Thymus (tissue), 11 donors: ENCODE results near the gene BCAN. TPM values are rescaled to one million over a fixed set of nuclear protein-coding genes. Genes with fewer than 3 reads are reported as not detected.
A peak's percentile ranks its signal among the peaks of the same experiment; 100 is the strongest.

ENCODE experiments used
- DNase-seq, 9 donors: peaks; one replicate each; pipeline ENCODE4 v3.0.0-alpha.2; 2013; ENCODE audit warnings: low spot score in 9 of 9, low read depth in 6 of 9, missing footprints in 1 of 9
- H3K27ac ChIP-seq, 2 donors: one replicate each; pipeline ENCODE4 v1.5.1; 2013; ENCODE audit warnings: control low read depth in 1 of 2, low read depth in 1 of 2, low read length in 1 of 2, mild to moderate bottlenecking in 1 of 2, moderate library complexity in 1 of 2
- H3K27me3 ChIP-seq, 2 donors: one replicate each; pipeline ENCODE4 v1.5.1; 2013; ENCODE audit warnings: low read length in 1 of 2; ENCODE audit not compliant: control insufficient read depth in 2 of 2, insufficient read depth in 1 of 2
- H3K36me3 ChIP-seq, 2 donors: one replicate each; pipeline ENCODE4 v1.5.1; 2013; ENCODE audit warnings: low read length in 1 of 2, mild to moderate bottlenecking in 1 of 2, moderate library complexity in 1 of 2; ENCODE audit not compliant: control insufficient read depth in 2 of 2, insufficient read depth in 2 of 2
- H3K4me1 ChIP-seq, 2 donors: one replicate each; pipeline ENCODE4 v1.5.1; 2013; ENCODE audit warnings: low read length in 2 of 2; ENCODE audit not compliant: control insufficient read depth in 2 of 2, insufficient read depth in 2 of 2
- H3K4me3 ChIP-seq, 2 donors: one replicate each; pipeline ENCODE4 v1.5.1; 2013; ENCODE audit warnings: low read length in 2 of 2, control low read depth in 1 of 2, mild to moderate bottlenecking in 1 of 2
- H3K9me3 ChIP-seq, 2 donors: one replicate each; pipeline ENCODE4 v1.5.1; 2013; ENCODE audit warnings: low read length in 1 of 2, mild to moderate bottlenecking in 1 of 2; ENCODE audit not compliant: control insufficient read depth in 2 of 2, insufficient read depth in 1 of 2
- WGBS: extraction: QIAGEN DNeasy Blood & Tissue Kit; methylation state at CpG from one replicate; pipeline ENCODE4 v1.1.7; 2013; 5-methylcytosine and 5-hydroxymethylcytosine counted together
- polyA plus RNA-seq: library from polyadenylated mRNA; stranded (reverse); fragments of 200-250 nt; gene quantifications from one replicate; pipeline ENCODE4 v1.2.3, GENCODE V29; 2013
- total RNA-seq: library from RNA; stranded (reverse); fragments of 120-200 nt; gene quantifications from one replicate; pipeline ENCODE4 v1.2.4, GENCODE V29; 2013
- donor health status: healthy.

Gene BCAN
- total and polyA plus RNA-seq, 2 donors: 0.24 to 0.43 TPM

DNA sequence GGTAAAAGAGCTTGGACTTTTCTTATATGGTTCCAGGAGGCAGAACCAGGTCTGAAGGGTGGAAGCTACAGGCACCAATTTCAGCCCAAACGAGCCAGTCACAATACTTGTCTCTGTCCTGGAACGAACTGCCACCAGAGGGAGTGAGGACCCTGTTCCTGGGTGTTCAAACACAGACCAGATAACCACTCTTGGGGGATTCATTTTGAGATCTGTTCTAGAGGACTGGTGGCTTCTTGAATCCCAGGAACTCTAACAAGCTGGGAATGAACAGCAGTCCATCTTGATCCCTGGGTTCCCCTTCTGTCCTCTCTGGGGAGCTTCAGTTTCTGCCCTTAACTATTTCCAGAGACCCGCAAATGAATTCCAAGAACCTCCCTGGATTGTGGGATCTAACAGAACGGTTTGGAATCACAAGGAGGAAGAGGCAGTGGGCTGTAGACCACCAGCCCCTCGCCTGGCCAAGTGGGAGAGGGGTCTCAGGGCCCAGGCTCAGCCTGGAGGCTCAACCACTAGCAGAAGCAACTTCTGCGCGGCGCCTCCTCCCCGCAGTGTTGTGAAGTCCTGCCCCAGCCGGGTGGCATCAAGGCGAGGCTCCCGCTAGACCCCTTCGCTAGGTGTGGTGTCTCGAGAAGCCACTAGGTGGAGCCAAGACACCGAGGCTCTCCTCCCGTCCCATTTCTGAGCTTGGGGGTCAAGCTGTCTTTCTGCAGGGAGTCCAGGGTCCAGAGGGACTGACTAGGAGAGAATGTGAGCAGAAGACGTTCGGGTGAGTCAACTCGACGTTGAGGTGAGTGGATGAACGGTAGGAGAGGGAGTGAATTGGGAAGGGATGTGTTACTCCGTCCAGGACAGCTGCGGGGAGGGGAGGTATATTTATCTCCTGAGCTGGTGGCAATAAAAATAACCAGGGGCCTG lies 47.4 kb downstream of the BCAN start:
- peaks cover 8 to 40% of the 10 kb centered on the region in 2 donors for H3K4me1 ChIP-seq
- no peak overlapping the region for H3K27ac ChIP-seq
- 4% methylated on average over 23 of the region's 23 CpGs for WGBS
- H3K36me3 ChIP-seq: no peaks in the 10 kb centered on the region
- H3K9me3 ChIP-seq: no peaks in the 10 kb centered on the region
- DNase-seq: peak in 8 of 9 donors; percentile 53 to 84 (median 70)
- no peak overlapping the region for H3K4me3 ChIP-seq
- peaks cover 23 to 73% of the 10 kb centered on the region in 2 donors for H3K27me3 ChIP-seq

DNA sequence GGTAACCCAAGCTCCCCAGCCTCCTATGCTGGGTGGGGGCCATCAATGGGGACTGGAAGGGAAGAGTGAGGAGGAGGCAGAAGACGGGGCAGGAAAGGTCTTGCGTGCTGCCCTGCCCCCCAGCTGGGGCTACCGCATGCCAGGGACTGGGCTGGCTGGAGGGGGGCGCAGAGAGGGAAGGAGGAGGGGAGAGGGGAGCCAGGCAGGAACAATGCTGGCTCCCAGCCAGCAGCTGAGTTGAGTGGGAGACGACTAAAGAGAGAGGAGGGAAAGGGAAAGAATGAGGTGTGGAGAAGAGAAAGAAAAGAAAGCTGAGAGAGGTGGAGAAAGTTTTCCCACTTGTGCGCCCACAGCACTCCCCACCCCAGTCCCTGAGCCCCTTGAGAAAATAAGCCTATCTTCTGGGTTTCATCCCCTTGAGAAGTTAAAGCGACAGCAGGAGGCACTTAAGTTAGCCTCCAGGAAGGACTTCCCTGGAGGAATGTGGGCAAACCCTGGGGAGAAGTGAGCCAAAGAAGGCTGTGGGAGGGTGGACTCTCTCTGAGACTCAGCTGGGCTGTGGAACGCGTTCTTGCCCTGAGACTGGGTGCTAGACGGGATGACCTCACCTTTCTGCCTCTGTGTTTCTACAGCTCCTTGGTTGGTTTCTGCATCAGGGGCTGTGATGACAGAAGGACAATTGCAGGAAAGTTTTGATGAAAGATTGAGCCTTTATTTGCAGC lies 48.2 kb downstream of the BCAN start:
- WGBS: 33% methylated on average over 10 of the region's 10 CpGs
- Histone ChIP-seq H3K36me3 (no peaks in the 10 kb centered on the region), H3K4me1 (peaks cover 8 to 44% of the 10 kb centered on the region in 2 donors), H3K9me3 (no peaks in the 10 kb centered on the region), H3K27ac (peak overlapping the region in 1 of 2 donors; percentile 67), H3K27me3 (peaks cover 23 to 72% of the 10 kb centered on the region in 2 donors), H3K4me3 (no peak overlapping the region)
- no peak for DNase-seq

DNA sequence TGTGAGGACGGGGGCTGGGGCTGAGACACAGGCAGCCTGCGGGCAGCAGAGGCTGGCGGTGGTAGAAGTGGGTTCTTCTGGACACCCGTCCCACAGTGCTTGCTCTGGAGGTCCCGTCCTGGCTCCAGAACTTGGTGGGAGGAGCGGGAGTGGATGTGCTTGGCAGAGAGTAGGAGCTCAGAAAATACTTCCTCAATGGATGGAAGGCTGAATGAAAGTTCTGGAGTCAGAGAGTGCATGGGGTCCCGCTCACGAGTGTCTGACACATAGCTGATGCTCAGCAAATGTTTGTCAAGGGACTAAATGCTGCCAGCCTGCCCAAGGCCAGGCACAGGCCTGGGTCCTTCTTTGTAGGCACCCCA lies 48.7 kb downstream of the BCAN start:
- no peak for DNase-seq
- Histone ChIP-seq H3K27ac (peak overlapping the region in 1 of 2 donors; percentile 71), H3K4me1 (peaks cover 8 to 44% of the 10 kb centered on the region in 2 donors), H3K9me3 (no peaks in the 10 kb centered on the region), H3K27me3 (peaks cover 23 to 68% of the 10 kb centered on the region in 2 donors), H3K36me3 (no peaks in the 10 kb centered on the region), H3K4me3 (no peak overlapping the region)
- 63% methylated on average over 8 of the region's 8 CpGs for WGBS

DNA sequence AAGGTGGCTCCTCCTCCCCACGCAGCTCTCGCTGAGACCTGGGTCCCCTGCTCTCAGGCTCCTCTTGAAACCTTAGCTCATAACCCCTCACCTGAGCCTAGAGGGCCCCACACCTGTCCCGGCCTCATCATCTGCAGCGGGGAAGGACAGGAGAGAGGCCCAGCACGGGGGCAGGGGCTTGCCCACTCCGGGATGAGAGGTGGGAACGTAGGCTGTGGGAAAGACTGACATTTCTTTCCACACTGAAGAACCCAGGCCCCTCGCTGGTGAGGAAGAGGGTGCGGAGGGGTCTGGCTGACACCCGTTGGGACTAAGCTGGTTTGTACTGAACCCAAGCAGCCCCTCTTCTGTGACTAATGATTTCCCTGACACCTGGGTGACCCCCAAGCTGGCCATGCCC lies 49.3 kb downstream of the BCAN start:
- no peak overlapping the region for H3K4me3 ChIP-seq
- peaks cover 23 to 67% of the 10 kb centered on the region in 2 donors for H3K27me3 ChIP-seq
- no peaks in the 10 kb centered on the region for H3K9me3 ChIP-seq
- H3K36me3 ChIP-seq: no peaks in the 10 kb centered on the region
- H3K27ac ChIP-seq: peak overlapping the region in 1 of 2 donors; percentile 71
- H3K4me1 ChIP-seq: peaks cover 8 to 44% of the 10 kb centered on the region in 2 donors
- DNase-seq: no peak
- 56% methylated on average over 10 of the region's 10 CpGs for WGBS

DNA sequence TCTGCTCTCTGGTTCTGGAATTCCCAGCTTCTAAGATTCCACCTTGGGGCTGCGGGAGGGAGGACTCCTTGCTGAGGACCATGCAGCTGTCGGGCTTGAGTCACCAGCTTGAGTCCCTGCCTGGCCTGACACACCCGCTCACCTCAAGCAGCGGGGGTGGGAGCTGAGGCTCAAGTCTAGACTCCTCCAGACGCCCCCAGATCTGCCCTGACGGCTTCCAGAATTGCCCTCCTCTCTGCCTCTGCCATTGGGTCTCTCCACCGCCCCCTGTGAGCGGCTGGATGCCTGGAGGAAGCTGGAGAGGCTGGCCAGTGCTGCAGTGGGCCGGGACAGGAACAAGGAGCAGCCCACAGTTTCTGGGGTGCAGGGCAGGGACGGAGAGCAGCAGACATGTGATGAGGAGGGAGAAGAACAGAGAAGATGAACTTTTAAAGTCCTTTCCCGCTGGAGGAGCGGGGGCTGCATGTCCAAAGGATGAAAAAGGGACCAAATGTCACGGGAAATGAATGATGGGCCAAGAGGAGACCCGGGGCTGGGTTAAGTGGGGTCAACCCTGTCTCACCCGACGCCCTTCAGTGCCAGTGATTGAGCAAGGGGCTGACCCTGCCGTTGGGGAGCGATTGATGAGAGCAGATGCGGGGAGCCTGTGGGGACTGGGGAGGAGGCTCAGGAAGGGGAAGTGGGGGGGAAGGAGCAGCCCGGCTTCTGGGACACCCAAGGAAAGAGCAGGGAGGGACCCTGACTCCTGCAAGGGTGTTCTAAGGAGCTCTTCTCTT lies 49.9 kb downstream of the BCAN start:
- Histone ChIP-seq H3K9me3 (no peaks in the 10 kb centered on the region), H3K4me1 (peaks cover 8 to 44% of the 10 kb centered on the region in 2 donors), H3K27ac (peak overlapping the region in 1 of 2 donors; percentile 71), H3K4me3 (no peak overlapping the region), H3K36me3 (no peaks in the 10 kb centered on the region), H3K27me3 (peaks cover 23 to 70% of the 10 kb centered on the region in 2 donors)
- WGBS: 19% methylated on average over 20 of the region's 20 CpGs
- no peak for DNase-seq

DNA sequence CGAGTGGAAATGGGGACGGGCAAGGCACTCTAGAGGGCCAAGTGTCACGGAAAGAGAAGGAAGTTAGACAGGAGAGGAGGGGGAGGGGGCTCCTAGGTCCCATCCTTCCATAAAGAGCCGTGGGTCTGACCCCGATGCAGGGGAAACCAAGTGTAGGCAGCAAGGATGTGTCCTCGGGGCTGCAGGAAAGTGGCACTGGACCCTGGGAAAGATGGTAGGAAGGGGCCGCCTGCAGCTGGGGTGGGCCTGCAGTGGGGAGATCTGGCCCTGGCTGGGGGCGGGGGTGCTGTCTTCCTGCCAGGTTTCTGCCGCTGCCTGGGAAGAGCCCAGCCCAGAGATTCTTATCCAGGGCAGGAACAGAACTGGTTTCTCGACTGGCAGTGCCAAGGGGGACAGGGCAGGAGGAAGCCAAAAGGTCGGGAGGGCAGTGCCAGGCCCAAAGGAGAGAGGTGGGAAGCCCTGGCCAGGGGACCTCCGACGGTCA lies 50.6 kb downstream of the BCAN start:
- Histone ChIP-seq H3K4me1 (peaks cover 8 to 44% of the 10 kb centered on the region in 2 donors), H3K36me3 (no peaks in the 10 kb centered on the region), H3K4me3 (no peak overlapping the region), H3K9me3 (no peaks in the 10 kb centered on the region), H3K27ac (peak overlapping the region; percentile 21 to 60), H3K27me3 (peaks cover 21 to 77% of the 10 kb centered on the region in 2 donors)
- WGBS: 5% methylated on average over 13 of the region's 13 CpGs
- no peak for DNase-seq

DNA sequence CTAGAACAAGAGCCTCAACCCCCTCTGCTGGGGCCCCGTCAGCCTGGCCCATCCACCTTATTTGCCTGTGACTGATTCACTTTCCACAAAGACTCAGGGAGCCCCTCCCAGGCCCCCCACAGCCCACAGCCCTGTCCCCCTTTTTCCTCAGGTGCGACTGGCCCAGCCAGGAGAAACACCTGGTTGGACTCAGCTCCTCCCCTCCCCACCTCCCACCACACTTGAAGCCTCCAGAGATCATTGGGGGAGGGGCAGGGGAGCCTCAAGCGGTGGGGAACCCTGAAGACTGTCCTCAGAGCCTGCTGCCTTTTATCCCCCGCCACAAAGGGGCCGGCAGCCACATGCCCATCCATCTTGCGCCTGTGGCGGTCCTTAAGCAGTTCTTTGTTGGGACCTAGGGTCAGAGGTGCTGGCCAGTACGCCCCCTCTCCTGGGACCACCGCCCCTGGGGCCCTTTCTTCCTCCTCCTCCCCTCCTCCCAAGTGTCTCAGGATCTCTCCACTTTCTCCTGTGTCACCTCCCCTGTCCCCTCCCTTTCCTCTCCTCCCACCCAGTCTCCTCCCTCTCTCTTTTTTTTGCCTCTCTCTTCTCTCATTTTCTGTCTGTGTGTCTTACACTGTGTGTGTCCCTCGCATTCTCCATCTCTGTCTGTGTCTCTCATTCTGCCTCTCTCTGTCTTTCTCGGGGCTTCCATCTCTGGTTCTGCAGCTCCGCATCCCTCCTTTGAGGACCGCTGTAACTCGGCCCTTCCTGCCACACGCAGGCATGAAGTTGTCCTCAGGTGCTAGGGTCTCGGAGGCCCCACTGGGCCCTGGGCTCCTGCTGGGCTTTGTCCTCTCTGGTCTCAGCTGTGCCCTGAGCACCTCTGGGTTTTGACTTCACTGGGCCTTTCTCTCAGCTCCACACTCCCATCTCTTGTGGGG lies 51.3 kb downstream of the BCAN start:
- Histone ChIP-seq H3K27me3 (peaks cover 21 to 79% of the 10 kb centered on the region in 2 donors), H3K4me3 (no peak overlapping the region), H3K36me3 (no peaks in the 10 kb centered on the region), H3K4me1 (peaks cover 8 to 44% of the 10 kb centered on the region in 2 donors), H3K27ac (peak overlapping the region in 1 of 2 donors; percentile 78), H3K9me3 (no peaks in the 10 kb centered on the region)
- WGBS: 40% methylated on average over 16 of the region's 16 CpGs
- DNase-seq: peak in 1 of 9 donors; percentile 64
